GM04504 (cell line): ENCODE results near the gene CDK8.
"Not testable (repeated sequence)": the region's sequence is repeated elsewhere in the genome, so short reads cannot be mapped to it uniquely, and the experiment has no call there.

Source experiments
- DNase-seq: peaks from one replicate; pipeline ENCODE4 v3.0.0-alpha.2; 2012; ENCODE audit warnings: low read depth

Gene CDK8

DNA sequence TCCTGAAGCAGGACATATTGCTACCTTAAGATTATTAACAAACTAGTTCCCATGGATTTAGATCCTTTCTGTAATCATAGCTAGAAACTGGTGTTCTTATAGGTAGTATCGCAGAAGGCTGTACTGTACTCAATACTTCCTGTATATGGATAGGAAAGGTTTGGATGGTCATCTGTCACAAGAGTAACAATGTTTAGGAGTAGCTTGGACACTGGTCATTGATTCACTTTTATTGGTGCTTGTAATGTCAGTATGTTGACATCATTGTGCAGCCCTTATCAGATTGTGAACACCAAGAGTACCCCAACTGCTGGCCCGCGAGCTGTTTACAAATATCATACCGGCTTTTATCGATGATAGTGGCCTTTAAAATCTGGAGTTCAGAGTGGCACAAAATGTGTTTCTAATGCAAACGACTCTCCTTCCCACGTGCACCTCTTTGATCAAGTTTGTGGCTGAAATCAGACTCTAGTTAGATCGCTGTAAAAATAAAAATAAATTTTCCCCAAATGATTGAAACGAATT is 605 bp upstream of the CDK8 start:
- no peak for DNase-seq

DNA sequence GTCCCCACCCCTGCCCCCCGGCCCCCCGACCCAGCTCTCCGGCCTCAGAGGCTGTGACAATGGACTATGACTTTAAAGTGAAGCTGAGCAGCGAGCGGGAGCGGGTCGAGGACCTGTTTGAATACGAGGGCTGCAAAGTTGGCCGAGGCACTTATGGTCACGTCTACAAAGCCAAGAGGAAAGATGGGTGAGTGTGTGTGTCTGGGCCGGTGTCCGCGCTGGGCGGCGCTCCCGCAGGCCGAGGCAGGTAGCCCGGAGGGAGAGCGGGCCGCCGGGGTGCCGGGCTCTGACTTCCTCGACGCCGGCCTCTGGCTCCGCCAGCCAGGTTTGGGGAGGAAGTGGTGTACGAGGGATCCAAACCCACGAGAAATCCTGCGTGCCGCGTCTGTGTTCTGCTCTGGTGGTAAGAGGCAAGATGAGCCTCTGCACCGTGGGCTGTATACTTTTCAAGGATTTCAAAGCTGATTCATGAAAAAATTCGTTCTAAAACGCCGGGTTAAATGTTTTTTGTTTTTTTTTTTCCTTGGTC is 718 bp downstream of the CDK8 start:
- DNase-seq, result peak; percentile 10

DNA sequence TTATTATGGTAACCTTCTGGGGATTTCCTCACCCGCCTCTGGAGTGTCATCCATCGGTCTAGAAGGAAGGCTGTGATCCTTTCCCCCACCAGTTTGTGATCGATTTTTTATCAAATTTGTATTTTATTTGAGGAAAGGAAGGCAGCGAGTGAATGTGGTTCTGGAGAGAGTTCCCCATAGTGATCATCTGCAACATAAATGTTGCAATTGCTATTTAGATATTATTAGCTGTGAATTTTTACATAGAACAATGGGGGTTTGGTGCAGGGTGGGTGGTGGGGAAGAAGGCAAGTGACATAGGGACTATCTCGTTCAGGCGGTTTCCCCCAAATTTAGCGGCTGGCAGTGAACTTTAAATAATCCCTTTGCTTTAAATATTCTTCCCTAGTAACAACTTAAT is 1.2 kb downstream of the CDK8 start:
- DNase-seq, result no peak

DNA sequence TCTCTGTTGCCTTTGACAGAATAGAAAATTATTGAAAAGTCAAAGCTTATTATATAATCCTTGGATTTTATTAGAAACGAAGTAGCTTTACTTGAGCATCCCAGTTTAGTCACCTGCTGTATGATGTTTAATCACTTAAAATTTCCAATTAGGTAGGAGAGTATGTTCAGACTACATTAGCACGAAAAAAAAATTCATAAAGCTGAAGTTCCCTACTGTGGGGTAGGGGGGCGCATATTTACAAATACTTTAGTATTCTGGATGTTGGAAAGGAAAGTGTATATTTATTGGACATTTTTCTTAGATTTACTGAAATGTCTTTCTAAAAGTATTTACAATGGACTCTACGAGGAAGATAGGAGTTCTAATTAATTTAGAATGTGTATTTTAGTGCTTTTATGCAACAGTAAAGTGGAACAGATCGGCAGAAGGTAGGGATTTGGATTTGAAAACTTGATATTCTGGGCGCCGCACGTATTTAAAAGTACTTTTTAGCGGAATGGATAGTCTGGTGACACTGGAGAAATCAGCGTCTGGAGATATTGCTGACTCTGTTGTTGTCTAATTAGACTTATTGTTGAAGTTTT is 1.9 kb downstream of the CDK8 start:
- DNase-seq, result no peak

DNA sequence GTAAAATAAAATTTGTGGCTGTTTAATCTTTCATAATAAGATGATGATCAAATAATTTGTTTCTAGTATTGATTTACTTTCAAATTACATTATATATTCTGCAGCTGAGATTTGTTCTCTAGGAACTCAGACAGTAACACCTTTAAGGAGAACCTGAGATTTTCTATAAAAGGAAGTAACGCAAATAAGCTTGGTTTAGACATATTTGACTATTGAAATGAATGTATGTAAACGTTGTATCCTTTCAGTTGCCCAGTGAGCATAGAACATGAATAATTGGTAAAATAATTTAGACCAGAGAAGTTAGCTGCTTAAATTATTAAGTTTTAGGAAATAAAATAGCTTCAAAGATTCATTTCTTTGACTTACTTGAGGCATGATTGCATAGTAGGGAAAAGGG is 3.1 kb downstream of the CDK8 start:
- no peak for DNase-seq

DNA sequence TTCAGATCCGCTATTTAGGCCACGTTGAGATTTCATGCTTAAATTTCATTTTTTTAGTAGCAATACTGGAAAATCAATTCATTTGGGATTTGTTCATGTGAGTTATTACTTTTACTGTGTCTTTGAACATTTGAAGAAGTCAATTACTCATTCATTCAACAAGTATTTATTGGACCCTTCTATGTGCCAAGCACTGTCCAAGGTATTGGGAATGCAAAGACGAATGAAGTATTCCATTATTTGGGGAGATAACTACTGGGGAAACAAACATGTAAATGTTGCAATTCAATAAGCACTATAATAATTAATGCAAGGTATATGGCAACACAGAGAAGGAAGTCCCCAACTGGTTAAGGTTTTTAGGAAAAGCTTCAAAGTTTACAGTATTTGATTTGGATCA is 5.7 kb downstream of the CDK8 start:
- no peak for DNase-seq

DNA sequence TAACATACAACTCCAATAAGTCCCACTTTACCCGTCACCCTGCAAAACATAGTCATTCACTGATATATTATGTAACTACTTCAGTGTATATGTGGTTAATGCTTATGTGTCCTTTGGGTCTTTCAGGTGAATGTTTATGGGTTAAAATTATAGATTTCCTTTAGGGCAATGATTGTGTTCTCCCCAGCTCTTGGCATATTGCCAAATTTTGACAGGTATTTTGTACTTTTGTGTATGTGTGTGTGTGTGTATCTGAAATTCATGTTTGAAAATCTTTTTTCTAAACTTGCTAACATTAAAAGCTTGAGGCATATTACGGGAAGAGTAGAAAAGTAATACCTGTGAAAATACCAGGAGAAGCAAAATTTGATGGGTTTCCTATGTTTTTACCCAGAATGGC is 8.2 kb downstream of the CDK8 start:
- no peak for DNase-seq

DNA sequence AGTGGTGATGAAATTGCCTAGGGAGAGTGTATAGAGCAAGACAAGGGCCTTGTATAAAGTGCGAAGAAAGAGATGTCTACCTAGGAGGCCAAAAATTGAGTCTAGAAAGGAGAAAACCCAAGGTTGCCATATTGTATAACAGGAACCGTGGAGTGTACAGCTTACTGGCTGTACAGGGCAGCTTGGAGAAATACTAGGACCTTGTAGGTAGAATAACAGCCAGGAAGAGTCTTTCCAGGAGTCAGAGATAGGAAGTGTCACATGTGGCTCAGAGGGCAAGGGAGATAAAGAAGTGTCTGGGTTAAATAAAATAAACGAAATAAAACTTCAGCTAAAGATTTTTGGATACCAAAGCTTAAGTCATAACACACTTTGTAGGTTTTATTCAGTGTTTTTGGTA is 12.4 kb downstream of the CDK8 start:
- DNase-seq, result no peak

DNA sequence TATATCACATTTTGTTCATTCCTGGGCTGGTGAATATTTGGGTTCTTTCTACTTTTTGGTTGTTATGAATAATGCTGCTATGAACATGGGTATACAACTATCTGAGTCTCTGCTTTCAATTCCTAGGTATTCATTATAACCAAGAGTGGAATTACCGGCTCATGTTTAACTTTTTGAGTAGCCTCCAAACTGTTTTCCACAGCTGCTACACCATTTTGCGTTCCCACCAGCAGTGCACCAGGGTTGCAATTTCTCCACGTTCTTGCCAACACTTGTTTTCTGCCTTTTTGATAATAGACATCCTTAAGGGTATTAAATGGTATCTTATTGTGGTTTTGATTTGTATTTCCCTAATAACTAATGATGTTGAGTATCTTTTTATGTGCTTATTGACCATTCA is 16.8 kb downstream of the CDK8 start:
- no peak for DNase-seq

DNA sequence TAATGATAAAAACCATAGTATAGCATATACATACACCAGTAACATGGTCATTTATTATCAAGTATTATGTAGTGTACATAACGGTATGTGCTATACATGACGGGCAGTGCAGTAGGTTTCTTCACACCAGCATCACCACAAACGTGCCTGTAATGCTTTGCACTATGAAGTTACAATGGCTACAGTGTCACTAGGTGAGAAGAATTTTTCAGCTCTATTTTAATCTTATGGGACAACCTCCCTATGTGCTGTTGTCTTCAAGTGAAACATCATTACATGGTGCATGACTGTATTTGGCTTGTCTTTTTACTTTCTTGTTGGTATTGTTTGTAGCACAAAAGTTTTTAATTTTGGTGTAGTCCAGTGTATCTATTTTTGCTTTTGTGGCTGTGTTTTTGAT is 18.7 kb downstream of the CDK8 start:
- DNase-seq, result no peak

DNA sequence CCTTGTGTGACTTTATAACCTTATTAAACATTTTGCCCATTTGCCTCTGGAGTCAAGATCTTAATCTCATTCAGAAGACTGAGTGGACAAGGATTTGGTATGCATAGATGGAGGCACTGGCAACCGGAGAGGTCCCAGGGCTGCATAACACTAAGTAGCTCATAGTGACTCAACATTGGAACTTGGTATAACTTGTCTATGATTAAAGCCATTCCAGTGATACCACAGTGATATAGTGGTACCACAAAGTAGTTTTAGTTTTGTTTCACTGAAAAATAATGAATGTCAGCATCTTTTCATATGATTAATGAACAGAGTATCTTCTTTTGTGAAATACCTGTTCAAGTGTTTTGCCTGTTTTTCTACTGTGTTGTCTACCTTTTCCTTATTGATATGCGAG is 26.4 kb downstream of the CDK8 start:
- DNase-seq, result peak; percentile 27

DNA sequence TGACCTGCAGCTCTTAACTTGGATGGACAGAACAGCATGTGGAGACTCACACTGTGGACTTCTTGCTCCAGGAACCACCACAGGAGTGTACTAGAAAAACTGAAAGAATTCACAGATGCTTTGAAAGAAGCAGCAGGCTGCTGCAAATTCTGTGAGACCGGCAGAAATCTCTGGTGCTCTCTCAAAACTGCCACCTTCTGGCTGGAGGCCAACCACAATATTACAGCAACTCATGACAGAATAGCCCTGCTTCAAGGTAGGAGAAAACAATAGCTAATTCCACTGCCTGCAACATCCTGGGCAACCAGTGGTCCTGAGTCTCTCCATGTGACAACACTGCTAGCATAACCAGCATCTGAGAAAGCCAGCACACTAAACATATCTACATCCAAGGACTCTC is 26.9 kb downstream of the CDK8 start:
- DNase-seq, result no peak

DNA sequence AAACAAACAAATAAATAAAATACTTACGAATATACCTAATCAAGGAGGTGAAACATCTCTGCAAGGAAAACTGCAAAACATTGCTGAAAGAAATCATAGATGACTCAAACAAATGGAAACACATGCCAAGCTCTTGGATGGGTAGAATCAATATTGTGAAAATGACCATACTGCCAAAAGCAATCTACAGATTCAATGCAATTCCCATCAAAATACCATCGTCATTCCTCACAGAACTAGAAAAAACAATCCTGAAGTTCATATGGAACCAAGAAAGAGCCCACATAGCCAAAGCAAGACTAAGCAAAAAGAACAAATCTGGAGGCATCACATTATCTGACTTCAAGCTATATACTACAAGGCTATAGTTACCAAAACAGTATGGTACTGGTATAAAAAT is 32.0 kb downstream of the CDK8 start:
- not testable (repeated sequence) for DNase-seq

DNA sequence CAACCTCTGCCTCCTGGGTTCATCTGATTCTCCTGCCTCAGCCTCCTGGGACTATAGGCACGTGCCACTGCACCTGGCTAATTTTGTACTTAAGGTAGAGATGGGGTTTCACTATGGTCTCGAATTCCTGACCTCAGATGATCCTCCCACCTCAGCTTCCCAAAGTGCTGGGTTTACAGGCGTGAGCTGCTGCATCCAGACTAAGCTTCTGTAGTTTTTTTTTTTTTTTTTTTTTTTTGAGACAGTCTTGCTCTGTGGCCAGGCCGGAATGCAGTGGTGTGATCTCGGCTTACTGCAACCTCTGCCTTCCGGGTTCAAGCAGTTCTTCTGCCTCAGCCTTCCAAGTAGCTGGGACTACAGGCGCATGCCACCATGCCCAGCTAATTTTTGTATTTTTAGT is 34.9 kb downstream of the CDK8 start:
- not testable (repeated sequence) for DNase-seq

DNA sequence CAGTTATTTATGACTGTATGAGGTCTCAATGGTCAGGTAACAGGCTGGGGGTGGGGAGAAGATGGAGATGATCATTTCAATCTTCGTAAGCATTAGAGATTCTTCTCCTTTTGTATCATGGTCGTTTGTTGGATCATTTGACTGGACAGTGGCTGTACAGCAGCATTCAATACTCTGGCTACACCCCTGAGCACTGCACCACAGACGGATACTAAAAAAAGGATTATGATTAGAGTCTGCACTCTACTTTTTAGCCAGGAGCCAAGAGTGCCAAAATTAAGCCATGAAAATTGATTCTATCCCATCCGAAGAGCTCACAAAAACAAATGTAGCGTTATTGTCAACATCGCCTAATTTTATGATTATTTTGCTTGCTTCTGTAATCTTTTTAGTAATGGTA is 41.9 kb downstream of the CDK8 start:
- DNase-seq, result no peak

DNA sequence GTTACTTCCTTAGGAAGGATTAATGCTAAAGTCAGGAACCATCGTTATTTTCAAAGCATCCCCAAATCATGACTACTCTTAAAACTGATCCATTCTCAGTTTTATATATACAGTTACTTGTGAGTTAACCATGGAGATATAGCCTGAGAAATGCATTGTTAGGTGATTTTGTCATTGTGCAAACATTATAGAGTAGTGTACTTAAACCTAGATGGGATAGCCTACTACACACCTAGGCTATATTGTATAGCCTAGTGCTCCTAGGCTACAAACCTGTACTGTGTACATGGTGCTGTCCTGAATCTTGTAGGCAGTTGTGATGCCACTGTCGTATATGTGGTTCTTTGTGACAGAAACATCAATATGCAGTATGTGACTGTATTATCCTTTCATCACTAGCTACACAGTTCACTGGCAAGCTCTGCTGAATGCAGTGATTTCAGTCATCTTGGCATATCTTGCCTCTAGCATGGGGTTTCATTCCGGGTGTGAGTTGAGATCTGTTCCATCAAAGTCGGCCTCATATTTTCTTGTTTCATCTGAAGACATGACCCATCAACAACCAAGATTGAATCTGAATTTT is 45.3 kb downstream of the CDK8 start:
- DNase-seq, result no peak

DNA sequence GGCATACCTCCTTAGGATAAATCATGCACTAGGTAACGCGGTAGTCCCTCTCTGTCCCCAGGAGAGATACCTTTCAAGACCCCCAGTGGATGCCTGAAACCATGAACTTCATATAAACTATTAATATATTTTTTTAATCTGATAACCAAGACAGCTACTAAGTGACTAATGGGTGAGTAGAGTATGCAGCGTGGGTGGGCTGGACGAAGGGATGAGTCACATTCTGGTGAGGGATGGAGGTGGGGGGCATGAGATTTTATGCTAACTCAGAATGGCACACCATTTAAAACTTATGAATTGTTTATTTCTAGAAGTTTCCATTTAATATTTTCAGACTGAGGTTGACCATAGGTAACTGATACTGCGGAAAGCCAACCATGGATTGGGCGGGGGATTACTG is 46.2 kb downstream of the CDK8 start:
- peak; percentile 10 for DNase-seq

DNA sequence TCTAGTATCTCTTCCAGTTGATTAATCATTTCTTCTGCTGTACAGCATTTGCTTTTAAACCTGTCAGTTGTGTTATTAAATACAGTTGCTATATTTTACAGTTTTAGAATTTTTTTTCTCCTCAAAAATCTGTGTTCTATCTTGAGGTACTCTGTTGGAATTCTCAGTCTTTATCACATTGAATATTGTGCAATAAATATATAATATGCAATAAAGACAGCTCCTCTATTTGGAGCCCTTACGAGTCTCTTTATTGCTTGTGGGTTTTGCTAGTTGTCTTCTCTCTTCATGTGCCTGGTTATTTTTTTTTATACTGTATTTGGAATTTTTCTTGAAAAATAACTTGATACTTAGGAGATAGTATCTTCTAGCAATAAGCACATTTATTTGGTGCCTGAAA is 51.7 kb downstream of the CDK8 start:
- DNase-seq, result no peak

DNA sequence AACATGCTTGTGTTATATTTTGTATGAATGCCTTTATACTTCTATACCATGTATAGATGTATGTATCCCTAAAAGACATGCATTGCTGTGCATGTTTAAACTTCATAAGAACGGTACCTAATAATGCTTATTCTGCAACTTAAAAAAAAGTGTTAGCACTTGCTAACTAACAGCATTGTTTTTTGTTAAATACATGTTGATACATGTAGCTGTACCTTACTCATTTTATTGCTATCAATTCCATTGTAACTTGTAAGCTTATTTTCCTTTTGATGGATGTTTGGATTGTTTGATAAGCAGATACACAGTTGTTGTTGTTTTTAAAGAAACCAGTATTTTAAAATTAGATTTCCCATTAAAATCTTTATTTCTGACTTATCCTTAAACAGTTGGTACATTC is 53.8 kb downstream of the CDK8 start:
- no peak for DNase-seq

DNA sequence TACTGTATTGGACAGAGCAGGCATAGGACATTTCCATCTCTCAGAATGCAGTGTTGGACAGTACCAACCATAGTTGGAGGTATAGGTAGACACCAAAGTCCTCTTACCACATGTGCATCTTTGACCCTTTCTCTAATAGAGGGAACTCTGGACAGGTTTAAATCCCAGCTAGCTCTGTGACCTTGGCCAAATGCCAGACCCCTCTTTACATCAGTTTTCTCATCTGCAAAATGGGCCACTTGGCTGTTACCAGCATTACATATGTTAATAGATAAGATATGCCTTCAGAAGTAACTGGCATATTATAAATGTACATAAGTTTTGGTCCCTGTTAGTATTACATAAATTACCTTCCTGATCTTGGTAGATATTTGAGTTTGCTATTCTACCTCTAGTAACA is 54.3 kb downstream of the CDK8 start:
- no peak for DNase-seq

DNA sequence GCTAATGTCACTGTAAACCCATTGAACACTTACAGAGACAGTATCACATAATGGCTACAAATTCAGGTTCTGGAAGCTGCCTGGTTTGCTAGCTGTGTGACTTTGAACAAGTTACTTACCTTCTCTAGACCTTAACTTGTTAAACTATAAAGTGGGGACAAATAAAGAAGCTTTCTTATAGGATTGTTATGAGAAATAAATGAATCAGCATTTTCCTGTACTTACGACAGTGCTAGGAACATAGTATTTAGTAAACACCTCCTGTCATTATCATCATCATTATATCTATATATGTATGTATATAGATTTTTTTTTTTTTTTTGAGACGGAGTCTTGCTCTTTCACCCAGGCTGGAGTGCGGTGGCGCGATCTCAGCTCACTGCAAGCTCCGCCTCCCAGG is 54.9 kb downstream of the CDK8 start:
- no peak for DNase-seq

DNA sequence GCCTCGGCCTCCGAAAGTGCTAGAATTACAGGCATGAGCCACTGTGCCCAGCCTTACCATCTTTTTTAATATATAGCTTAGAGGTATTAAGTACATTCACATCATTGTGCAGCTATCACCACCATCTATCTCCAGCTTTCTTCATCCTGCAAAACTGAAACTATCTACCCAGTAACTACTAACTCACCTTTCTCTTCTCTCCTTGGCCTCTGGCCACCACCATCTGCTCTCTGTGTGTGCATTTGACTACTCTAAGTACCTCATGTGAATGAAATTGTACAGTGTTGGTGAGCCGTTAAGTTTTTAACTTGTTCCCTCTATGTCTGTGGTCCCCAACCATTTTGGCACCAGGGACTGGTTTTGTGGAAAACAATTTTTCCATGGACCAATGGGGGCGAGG is 56.1 kb downstream of the CDK8 start:
- no peak for DNase-seq

DNA sequence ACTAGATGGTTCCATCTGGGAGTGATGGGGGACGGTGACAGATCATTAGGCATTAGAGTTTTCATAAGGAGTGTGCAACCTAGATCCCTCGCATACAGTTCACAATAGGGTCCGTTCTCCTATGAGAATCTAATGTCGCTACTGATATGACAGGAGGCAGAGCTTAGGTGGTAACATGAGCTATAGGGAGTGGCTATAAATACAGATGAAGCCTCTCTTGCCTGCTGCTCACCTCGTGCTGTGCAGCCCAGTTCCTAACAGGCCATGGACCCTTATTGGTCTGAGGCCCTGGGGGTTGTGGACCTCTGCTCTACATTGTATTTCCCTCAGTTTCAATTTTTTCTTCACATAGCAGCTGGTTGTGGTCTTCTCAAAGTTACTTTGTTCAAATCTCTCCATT is 56.5 kb downstream of the CDK8 start:
- no peak for DNase-seq

DNA sequence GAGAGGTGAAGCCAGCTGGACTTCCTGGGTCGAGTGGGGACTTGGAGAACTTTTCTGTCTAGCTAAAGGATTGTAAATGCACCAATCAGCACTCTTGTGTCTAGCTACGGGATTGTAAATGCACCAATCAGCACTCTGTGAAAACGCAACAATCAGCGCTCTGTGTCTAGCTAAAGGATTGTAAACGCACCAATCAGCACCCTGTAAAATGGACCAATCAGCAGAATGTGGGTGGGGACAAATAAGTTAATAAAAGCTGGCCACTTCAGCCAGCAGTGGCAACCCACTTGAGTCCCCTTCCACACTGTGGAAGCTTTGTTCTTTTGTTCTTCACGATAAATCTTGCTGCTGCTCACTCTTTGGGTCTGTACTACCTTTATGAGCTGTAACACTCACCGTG is 58.1 kb downstream of the CDK8 start:
- DNase-seq, result not testable (repeated sequence)
